Left kidney (tissue), 8 donors: ENCODE results near the gene RNF133. TPM values are rescaled to one million over a fixed set of nuclear protein-coding genes. Genes with fewer than 3 reads are reported as not detected.

Source experiments
- DNase-seq: peaks from one replicate; pipeline ENCODE4 v3.0.0-alpha.2; 2013
- long read RNA-seq, 8 donors: transcript quantifications; one replicate each; lab custom pipeline, GENCODE V29; 2026
- polyA plus RNA-seq: library from polyadenylated mRNA; unstranded; fragments of 120-200 nt; gene quantifications from one replicate; pipeline ENCODE4 v1.2.1, GENCODE V29; 2013; ENCODE audit not compliant: insufficient read length

Gene RNF133
- polyA plus RNA-seq, result 0.18 TPM
- long read RNA-seq, donor 1, result 0 reads
- long read RNA-seq, donor 2, result 0 reads
- long read RNA-seq, donor 3, result 0 reads
- long read RNA-seq, donor 4, result 0 reads
- long read RNA-seq, donor 5, result 0 reads
- long read RNA-seq, donor 6, result 0 reads
- long read RNA-seq, donor 7, result 0 reads
- long read RNA-seq, donor 8, result 0 reads

GRCh38 chr7:122699017-122699416 lies at the start of gene RNF133:
Gene RNF133, minus strand, starts transcription at chr7:122699117. Its CDS starts 199 bp downstream, at chr7:122698918.
- DNase-seq, result no peak

GRCh38 chr7:122748195-122748594 lies 49.3 kb upstream of the RNF133 start:
- DNase-seq, result no peak

- no peak for DNase-seq
Observed at GRCh38 chr7:122746948-122747347, 48.0 kb upstream of the RNF133 start.

- DNase-seq, result no peak
Observed at GRCh38 chr7:122743211-122743610, 44.3 kb upstream of the RNF133 start.

- DNase-seq, result no peak
Observed at GRCh38 chr7:122738947-122739346, 40.0 kb upstream of the RNF133 start.

- DNase-seq, result no peak
Observed at GRCh38 chr7:122736183-122736582, 37.3 kb upstream of the RNF133 start.

- DNase-seq, result no peak
Observed at GRCh38 chr7:122727759-122728158, 28.8 kb upstream of the RNF133 start.

GRCh38 chr7:122727354-122727753 lies 28.4 kb upstream of the RNF133 start:
- DNase-seq, result no peak

- DNase-seq, result no peak
Observed at GRCh38 chr7:122726881-122727280, 28.0 kb upstream of the RNF133 start.

- DNase-seq, result peak; percentile 14
Observed at GRCh38 chr7:122724366-122724765, 25.4 kb upstream of the RNF133 start.

GRCh38 chr7:122719010-122719578 lies 20.2 kb upstream of the RNF133 start:
- DNase-seq, result no peak

GRCh38 chr7:122717356-122718089 lies 18.6 kb upstream of the RNF133 start:
- no peak for DNase-seq

- DNase-seq, result no peak
Observed at GRCh38 chr7:122715183-122715582, 16.3 kb upstream of the RNF133 start.

- no peak for DNase-seq
Observed at GRCh38 chr7:122710916-122711315, 12.0 kb upstream of the RNF133 start.

- no peak for DNase-seq
Observed at GRCh38 chr7:122709930-122710646, 11.2 kb upstream of the RNF133 start.

GRCh38 chr7:122706836-122707235 lies 7.9 kb upstream of the RNF133 start:
- DNase-seq, result no peak

GRCh38 chr7:122702872-122703510 lies 4.1 kb upstream of the RNF133 start, which contains the start of gene RNF148:
Gene RNF148, minus strand, starts transcription at chr7:122702922. Its CDS starts 172 bp downstream, at chr7:122702750.
- DNase-seq, result no peak

GRCh38 chr7:122695816-122696215 lies 3.1 kb downstream of the RNF133 start:
- no peak for DNase-seq

GRCh38 chr7:122694697-122695096 lies 4.2 kb downstream of the RNF133 start:
- DNase-seq, result no peak

GRCh38 chr7:122692769-122693309 lies 6.1 kb downstream of the RNF133 start:
- no peak for DNase-seq

- DNase-seq, result no peak
Observed at GRCh38 chr7:122691569-122692235, 7.2 kb downstream of the RNF133 start.
